NCI-H2107 treated with DMSO at 0.1 percent for 48 hours (cell line): ENCODE results near the gene AASDHPPT.

Source experiments
- DNase-seq: peaks from one replicate; lab custom pipeline; 2025; ENCODE audit not compliant: unreplicated experiment; lab: John Stamatoyannopoulos, UW

Gene AASDHPPT

DNA sequence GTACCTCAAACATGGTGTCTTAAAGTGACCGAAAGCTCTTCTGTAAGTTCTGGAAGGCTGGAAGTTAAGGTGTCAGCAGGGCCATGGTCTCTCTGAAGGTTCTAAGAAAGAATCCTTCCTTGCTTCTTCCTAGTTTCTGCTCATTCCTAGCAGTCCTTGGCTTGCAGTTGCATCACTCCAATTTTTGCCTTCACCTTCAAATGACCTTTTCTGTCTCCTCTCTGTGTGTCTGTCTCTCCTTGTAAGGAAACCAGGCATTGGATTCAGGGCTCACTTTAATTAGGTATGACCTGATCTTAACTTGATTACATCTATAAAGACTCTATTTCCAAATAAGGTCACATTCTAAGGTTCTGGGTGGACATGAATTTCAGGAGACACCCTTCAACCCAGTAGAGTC is 8.7 kb downstream of the AASDHPPT start:
- no peak for DNase-seq

- no peak for DNase-seq
These were observed 9.4 kb downstream of the AASDHPPT start for GRCh38 chr11:106086850-106087249.

- DNase-seq: peak; percentile 1
These were observed 10.5 kb downstream of the AASDHPPT start for GRCh38 chr11:106087815-106088435.

- no peak for DNase-seq
These were observed 11.4 kb downstream of the AASDHPPT start for GRCh38 chr11:106088896-106089295.

DNA sequence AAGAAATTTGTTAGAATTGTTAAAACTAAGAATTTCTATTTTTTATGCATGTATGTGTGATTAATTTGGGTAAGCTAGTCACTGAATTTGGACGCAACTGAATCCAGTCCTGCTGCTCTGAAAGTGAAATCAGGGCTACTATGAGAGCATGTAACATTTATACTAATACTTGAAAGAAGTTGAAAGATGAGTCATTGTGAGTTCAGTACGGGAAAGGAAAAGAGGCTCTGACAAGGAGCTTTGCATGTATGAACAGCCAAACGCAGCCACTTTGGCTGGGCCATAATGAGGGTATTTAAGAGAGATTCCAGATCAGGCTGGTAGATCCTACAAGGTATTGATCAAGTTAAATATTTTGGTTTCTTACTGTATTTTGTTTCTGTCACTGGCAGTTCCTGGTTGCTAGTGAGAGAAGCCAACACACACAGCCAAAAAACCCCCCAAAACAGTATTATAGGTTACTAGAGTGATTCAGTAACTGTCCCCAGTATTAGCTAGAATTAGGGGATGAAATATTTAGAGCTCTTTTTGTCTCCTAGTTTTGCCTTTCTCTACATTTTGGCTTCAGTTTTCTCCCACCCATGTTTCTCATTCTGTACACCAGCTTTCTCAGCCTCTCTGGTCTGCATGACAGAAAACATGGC is 14.1 kb downstream of the AASDHPPT start:
- DNase-seq: no peak

DNA sequence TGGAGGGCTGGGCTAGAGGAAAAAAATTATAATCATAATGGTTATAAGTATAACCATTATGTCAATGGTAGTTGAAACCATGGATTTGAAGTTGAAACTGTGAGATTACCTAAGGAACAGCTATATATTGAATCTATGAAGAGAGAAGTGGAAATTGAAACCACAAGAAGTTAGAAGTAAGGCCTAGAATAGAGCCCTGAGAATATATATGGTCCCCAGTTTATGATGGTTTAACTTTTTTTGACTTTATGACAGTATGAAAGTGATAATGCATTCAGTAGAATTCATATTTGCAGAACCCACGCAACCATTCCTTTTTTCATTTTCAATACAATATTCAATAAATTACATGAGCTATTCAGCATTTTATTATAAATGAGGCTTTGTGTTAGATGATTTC is 15.0 kb downstream of the AASDHPPT start:
- no peak for DNase-seq

GRCh38 chr11:106098893-106099553 is 21.6 kb downstream of the AASDHPPT start:
- no peak for DNase-seq

DNA sequence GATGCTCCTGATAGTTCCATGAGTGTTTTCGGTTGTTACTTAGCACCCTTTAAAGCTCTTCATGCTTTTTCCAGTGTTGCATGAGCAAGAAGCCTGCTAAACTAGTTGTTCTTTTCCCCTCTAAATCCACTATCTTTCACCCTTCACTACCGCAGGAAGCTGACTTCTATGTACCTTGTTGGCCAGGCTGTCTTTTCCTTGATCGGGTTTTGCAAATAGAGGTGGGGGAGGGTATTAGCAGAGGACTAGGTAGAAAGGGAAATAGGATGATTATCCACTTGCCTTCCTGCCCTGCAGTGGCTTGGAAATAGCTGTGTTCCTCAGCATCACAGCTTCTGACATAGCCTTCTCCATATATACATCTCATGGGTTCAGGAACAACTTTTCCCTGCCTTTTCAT is 23.9 kb downstream of the AASDHPPT start:
- no peak for DNase-seq

- no peak for DNase-seq
These were observed 24.4 kb downstream of the AASDHPPT start for GRCh38 chr11:106101819-106102218.

DNA sequence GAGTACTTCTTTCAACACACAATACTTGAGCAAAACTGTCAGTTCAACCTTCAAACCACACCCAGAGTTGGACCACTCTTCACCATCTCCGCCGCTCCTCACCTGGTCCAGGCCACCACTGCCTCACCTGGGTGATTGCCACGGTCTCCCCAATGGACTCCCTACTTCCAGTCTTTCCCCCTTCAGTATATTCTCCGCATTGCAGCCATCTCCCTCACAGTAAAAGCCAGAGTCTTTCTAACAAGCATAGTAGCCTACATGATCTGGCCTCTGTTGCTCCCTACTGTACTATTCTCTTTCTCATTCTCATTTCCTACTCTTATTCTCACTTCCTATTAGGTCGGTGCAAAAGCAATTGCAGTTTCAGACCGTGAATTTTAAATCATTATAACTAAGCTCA is 28.5 kb downstream of the AASDHPPT start:
- no peak for DNase-seq

DNA sequence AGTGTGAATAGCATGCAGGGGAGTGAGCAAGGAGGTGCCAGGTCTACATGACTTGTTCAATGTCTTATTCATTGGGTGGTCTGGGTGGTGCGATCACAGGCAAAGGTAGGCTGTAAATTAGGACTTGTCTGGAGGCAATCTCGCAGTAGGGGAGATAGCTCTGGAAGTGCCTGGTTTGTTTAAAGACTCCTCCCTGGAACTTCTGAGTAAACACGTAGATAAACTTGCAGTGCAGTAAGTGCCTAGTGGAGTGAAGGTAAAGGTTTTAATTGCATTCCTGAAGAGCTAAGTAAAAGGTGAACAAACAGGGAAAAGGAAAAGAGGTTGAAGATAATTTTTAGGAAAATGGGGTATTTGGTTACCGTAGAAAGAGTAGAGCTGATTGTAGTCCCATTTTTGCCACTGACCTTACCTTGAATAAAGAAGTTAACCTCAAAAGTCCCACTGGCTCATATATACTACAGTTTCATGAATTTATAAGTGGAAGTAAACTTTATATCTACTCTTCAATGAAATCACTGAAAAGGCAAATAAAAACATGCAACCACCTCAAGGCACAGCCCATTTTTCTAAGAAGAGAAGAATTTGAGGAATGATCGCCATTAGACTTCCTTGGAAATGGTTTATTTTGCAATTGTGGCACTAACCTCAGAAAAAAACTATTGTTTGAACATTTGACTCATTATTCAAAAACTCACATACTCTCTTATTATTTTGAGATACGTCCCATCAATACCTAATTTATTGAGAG is 44.3 kb downstream of the AASDHPPT start:
- no peak for DNase-seq

DNA sequence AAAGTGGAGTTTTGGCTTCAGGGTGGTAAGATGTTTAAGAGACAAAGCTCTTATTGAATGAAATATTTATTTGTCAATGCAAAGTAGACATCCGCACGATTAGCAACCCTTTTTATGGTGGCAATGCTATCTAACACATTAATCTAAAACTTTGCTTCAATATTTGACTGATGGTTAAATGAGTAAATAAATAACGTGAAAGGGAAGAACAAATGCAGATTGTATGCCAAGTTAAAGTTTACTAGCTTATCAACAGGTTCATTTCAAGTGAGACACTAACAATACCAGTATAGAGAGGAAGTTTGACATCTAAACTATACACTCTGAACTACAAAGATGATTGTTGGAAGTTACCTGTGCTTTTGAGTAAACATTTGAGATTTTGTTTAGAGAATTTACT is 50.1 kb downstream of the AASDHPPT start:
- no peak for DNase-seq

- no peak for DNase-seq
These were observed 51.3 kb downstream of the AASDHPPT start for GRCh38 chr11:106128740-106129139.

DNA sequence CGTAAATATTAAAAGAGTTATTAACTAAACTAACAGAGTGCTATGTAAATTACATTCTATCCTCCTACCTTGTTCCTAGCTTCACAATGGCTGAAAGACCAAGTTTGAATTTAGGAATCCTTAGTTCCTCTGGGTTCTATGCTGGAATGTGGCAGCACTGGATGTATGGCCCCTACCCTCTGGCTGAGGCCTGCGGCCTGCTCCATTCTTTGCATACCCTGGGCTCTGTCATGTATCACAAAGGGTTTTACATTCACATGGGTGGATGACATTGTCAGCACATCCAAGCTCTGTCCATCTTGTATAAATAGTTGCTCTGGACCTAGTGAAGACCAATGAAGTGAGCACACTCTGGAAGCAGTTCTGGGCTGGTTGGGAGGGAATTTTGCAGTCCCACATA is 54.5 kb downstream of the AASDHPPT start:
- no peak for DNase-seq

DNA sequence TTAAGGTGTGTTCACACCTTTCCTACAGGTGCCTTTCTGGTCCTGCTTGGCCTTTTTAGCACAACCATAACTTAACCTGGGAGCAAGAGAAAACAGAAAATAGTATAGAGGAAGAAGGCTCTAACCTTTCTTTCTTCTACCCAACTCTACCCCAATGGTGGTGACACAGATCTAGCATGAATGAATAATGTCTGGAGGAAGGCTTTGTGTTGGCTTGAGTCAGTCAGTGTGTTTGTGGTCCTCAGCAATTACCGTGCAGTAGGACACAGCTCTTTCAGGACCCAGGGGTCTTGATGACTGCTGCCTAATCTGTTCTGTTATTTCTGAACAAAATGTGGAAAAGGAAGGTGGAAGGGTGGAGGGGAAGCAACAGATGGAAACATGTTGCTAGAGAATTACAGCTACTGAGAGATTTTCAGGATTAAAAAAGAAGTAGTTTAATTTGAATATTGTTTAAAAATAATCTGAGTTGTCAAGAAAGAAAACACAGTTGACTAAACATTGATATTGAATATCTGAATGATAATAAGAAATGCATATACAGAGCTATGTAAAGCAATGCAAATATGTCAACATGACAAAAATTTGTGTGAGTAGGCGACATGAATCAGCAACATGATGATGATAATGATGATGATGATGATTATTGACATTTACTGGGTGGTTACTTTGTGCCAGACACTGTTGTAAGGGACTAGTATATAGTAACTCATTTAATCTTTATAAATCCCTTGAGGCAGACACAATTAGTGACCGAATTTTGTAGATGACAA is 55.3 kb downstream of the AASDHPPT start:
- no peak for DNase-seq

GRCh38 chr11:106133529-106133928 is 56.1 kb downstream of the AASDHPPT start:
- no peak for DNase-seq

DNA sequence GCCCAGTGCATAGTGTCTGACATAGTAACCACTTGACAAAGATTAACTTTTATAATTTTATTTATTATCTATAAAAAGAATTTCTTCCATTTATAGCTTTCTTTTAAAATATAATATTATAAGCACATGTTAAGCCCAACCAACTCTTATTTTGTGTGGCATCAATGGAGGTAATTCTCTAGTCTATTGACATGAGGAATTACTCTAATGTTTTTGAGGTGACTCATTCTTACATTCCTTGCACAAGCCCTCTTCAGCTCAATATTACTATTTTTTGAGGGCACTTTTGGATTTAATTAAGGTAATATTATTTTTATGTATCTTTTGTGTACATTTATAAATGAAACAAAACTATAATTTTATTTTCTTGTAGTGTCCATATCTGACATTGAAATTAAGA is 59.6 kb downstream of the AASDHPPT start:
- no peak for DNase-seq

DNA sequence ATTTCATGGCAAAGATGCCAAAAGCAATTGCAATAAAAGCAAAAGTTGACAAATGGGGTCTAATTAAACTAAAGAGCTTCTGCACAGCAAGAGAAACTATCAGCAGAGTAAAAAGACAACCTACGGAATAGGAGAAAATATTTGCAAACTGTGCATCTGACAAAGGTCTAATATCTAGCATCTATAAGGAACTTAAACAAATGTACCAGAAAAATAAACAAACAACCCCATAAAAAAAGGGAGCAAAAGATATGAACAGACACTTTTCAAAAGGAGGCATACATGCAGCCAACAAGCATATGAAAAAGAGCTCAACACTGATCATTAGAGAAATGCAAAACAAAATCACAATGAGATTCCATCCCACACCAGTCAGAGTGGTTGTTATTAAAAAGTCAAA is 60.3 kb downstream of the AASDHPPT start:
- no peak for DNase-seq
